Dedifferentiated amniotic fluid mesenchymal stem cell (primary cell): ENCODE measurements around the gene RIPK1.
"Not testable (repeated sequence)": the region's sequence is repeated elsewhere in the genome, so short reads cannot be mapped to it uniquely, and the experiment has no call there.

ENCODE experiments used
- DNase-seq: peaks from one replicate; pipeline ENCODE4 v3.0.0-alpha.2; 2016; ENCODE audit errors: extremely low spot score

The RIPK1 gene

GRCh38 chr6:3045777-3046176 lies 22.5 kb upstream of the RIPK1 start:
- DNase-seq, result no peak

GRCh38 chr6:3046295-3046694 lies 22.0 kb upstream of the RIPK1 start:
- DNase-seq, result no peak

DNA sequence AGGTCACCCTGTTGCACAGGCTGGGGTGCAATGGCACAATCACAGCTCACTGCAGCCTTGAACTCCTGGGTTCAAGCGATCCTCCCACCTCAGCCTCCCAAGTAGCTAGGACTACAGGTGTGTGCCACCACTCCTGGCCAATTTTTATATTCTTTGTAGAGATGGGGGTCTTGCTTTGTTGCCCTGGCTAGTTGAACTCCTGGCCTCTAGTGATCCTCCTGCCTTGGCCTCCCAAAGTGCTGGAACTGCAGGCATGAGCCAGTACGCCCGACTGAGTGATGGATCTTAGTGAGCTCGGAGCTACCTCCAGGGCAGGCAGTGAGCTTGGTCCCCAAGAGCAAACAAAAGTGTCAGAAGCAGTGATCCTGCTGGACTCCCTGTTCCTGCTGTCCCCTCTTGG lies 20.3 kb upstream of the RIPK1 start:
- not testable (repeated sequence) for DNase-seq

GRCh38 chr6:3052481-3053230 lies 15.6 kb upstream of the RIPK1 start:
- DNase-seq, result no peak

DNA sequence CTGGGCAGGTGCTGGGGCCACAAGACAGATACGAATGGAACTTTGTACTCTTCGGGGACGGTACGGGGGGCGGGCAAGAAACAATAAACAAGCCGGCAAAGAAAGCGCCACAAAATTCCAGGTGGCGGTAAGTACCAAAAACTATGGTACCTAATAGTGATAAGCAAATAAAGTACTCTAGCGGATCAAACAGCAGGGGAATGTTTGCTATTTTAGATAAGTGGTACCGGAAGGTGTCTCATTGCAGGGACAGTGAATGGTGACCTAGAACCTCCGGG lies 15.1 kb upstream of the RIPK1 start:
- DNase-seq, result no peak

DNA sequence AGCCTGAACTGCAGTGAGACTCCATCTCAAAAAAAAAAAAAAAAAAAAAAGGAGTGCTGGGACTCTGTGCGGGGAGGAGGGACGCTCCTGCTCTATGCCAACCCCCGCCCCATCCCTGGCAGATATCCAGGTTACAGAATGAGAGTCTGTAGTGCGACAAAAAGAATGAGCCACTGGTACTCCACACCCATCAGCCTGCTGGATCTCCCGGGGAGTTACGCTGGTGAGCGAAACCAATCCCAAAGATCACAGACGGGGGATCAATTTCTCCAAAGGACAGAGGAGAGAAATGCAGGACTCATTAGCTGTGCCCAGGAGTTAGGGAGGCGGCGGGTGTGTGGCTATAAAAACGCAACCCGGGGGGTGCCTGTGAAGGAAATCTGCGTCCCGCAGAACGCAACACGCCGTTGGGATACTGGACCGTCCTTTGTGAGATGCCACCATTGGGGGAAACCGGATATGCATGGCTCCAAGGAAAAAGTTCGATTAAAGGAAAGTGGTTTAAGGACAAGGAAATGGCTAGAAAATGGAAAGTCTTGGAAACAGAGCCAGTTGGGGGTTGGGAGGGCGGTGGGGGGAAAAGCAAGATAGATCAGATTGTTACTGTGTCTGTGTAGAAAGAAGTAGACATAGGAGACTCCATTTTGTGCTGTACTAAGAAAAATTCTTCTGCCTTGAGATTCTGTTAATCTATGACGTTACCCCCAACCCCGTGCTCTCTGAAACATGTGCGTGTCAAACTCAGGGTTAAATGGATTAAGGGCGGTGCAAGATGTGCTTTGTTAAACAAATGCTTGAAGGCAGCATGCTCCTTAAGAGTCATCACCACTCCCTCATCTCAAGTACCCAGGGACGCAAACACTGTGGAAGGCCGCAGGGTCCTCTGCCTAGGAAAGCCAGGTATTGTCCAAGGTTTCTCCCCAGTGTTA lies 13.8 kb upstream of the RIPK1 start:
- DNase-seq, result not testable (repeated sequence)

- not testable (repeated sequence) for DNase-seq
These were observed 13.2 kb upstream of the RIPK1 start for GRCh38 chr6:3055158-3055499.

GRCh38 chr6:3057063-3057770 lies 11.1 kb upstream of the RIPK1 start:
- DNase-seq, result no peak

GRCh38 chr6:3058957-3059356 lies 9.3 kb upstream of the RIPK1 start:
- DNase-seq, result no peak

DNA sequence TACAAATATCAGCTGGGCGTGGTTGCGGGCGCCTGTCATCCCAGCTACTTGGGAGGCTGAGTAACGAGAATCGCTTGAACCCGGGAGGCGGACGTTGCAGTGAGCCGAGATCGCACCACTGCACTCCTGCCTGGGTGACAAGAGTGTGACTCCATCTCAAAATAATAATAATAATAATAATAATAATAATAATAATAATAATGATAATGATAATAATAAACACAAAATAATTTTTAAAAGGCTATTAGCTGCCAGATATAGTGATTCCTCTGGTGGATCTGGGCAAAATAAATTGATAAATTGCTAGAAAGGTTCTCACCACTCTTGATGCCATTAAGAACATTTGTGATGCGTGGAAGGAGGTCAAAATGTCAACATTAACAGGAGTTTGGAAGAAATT lies 8.2 kb upstream of the RIPK1 start:
- not testable (repeated sequence) for DNase-seq

- peak; percentile 29 for DNase-seq
These were observed 6.8 kb upstream of the RIPK1 start for GRCh38 chr6:3061501-3061941.

DNA sequence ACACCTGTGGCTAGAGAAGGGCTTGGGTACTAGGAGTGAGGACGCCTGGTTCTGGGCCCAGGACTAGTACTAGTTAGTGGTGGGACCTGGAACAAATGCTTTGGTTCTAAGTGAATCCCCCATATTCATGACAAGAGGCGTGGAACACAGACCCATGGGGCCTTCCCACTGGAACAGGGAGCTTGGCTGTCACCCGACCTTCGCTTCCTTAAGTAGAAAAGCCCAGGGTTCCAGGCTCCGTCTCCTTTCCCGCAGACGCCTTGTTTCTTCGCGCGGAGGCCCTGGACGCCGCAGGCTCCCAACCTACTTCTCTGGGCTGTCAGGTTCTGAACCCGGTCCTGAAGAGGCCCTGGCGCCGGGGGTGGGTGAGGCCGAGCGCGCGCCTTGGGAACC lies 5.0 kb upstream of the RIPK1 start:
- not testable (repeated sequence) for DNase-seq

GRCh38 chr6:3063733-3064700 lies 4.3 kb upstream of the RIPK1 start:
- DNase-seq, result peak; percentile 83

DNA sequence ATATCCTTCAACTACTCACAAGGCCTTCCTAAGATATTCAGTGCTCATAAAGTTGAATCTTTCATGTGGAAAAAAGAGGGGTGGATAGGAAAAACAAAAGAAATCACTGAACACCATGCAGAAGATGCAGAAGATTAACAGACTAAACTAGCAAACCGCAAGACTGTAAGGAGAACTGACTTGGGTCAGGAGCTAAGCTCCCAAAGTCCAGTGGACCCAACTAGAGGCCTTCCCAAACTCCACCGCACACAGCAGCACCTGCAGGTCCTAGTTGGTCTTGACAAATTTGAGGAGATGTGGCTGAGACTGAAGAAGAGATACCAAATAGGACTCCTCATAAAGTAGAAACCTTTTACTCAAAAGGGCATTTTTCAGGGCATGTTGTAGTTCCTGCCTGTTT lies 3.3 kb downstream of the RIPK1 start:
- no peak for DNase-seq

DNA sequence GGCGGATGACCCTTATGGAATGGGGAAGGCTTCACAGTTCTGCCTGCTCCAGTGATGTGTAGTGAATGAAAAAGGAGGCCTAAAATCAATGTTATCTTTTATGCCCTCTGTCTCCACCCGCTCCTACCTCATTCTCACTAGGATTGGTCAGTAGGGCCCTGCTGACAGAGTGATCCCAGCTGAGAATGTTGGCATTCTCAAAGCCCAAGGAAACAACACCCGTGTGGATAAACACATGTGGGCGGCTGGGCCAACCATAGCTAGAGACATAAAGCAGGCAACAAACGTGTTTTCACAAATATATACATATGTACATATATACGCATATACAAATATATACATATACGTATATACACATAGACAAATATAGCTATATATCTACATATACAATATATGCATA lies 4.5 kb downstream of the RIPK1 start:
- no peak for DNase-seq

- DNase-seq, result no peak
These were observed 5.1 kb downstream of the RIPK1 start for GRCh38 chr6:3073382-3073781.

- no peak for DNase-seq
These were observed 7.4 kb downstream of the RIPK1 start for GRCh38 chr6:3075772-3076113.

DNA sequence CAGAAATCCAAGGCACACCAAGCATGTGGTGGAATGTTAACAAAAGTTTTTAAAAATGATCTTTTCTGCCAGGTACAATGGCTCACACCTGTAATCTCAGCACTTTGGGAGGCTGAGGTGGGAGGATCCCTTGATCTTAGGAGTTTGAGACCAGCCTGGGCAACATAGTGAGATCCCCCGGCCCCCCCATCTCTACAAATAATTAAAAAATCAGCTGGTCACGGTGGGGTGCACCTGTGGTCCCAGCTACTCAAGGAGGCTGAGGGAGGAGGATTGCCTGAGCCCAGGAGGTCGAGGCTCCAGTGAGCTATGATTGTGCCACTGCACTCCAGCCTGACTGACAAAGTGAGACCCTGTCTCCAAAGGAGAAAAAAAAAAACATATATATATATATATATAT lies 8.0 kb downstream of the RIPK1 start:
- DNase-seq, result no peak

- no peak for DNase-seq
These were observed 9.1 kb downstream of the RIPK1 start for GRCh38 chr6:3077430-3077829.

DNA sequence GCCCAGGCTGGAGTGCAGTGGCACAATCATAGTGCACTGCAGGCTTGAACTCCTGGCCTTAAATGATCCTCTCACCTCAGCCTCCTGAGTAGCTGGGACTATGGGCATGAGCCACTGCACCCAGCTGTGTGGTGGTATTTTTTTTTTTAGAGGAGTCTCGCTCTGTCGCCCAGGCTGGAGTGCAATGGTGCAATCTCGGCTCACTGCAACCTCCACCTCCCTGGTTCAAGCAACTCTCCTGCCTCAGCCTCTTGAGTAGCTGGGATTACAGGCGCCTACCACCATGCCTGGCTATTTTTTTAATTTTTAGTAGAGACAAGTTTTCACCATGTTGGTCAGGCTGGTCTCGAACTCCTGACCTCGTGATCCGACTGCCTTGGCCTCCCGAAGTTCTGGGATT lies 10.7 kb downstream of the RIPK1 start:
- not testable (repeated sequence) for DNase-seq

GRCh38 chr6:3079682-3080081 lies 11.4 kb downstream of the RIPK1 start:
- DNase-seq, result no peak

DNA sequence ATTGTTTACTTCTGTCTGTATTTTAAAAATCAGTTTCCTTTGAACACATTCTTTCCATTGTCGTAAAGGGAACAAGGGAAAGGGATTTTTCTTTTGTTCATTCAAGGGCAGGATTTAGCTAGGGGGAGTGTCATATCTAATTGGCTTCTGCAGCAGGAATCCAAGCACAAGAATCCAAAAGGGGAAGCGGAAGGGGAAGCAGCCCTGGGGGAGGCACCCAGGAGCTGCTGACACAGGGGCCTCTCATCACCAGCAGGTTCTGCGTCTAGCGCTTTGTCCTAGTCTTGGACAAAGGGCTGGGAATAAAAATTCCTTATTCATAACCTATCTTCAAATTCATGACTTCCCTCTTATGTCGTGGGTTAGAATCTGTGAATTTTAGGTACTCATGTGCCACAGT lies 13.7 kb downstream of the RIPK1 start:
- DNase-seq, result no peak
